Calu3 (cell line): ENCODE measurements around the gene FBXL17. TPM values are rescaled to one million over a fixed set of nuclear protein-coding genes. Genes with fewer than 3 reads are reported as not detected.

ENCODE experiments used
- BruUV-seq: library from RNA; stranded (reverse); fragments of 400-500 nt; replicated peaks from 2 replicates; lab custom pipeline; 2021; lab: Mats Ljungman, UMichigan
- CTCF ChIA-PET: fragments of 300-600 bp; sonication (Branson Sonifier 250); formaldehyde crosslinking; loops from one replicate; lab custom pipeline; 2022; ENCODE audit warnings: antibody characterized with exemption; lab: Charles Lee
- DNase-seq: peaks from one replicate; pipeline ENCODE4 v3.0.0; 2022
- H3K27ac Mint-ChIP-seq: one replicate; pipeline ENCODE4 v1.8.0; 2022; ENCODE audit warnings: mixed read lengths; ENCODE audit not compliant: unreplicated experiment
- H3K27me3 Mint-ChIP-seq: one replicate; pipeline ENCODE4 v1.8.0; 2022; ENCODE audit warnings: mixed read lengths; ENCODE audit not compliant: unreplicated experiment
- H3K36me3 Mint-ChIP-seq: one replicate; pipeline ENCODE4 v1.8.0; 2022; ENCODE audit warnings: mild to moderate bottlenecking, moderate library complexity, mixed read lengths; ENCODE audit not compliant: insufficient read depth, unreplicated experiment
- H3K4me1 Mint-ChIP-seq: one replicate; pipeline ENCODE4 v1.8.0; 2022; ENCODE audit warnings: mild to moderate bottlenecking, low read depth, mixed read lengths; ENCODE audit not compliant: unreplicated experiment
- H3K4me3 Mint-ChIP-seq: one replicate; pipeline ENCODE4 v1.8.0; 2022; ENCODE audit warnings: mild to moderate bottlenecking, low read depth, moderate library complexity, mixed read lengths; ENCODE audit not compliant: unreplicated experiment
- H3K9me3 Mint-ChIP-seq: one replicate; pipeline ENCODE4 v1.8.0; 2022; ENCODE audit warnings: low read depth, mixed read lengths; ENCODE audit not compliant: unreplicated experiment
- CTCF ChIP-seq: fragments of 200-600 bp; IDR thresholded peaks from one replicate; pipeline ENCODE4 v1.8.0; 2022; ENCODE audit warnings: antibody characterized with exemption; ENCODE audit not compliant: unreplicated experiment
- intact Hi-C: fragments of 100-400 bp; cut with micrococcal nuclease; formaldehyde crosslinking; loops from one replicate; pipeline ENCODE4 v1.10.0; 2022; ENCODE audit not compliant: unreplicated experiment
- total RNA-seq: library from RNA; stranded (reverse); gene quantifications from 2 replicates; pipeline ENCODE4 v1.2.3, GENCODE V29; 2022

The FBXL17 gene
- total RNA-seq, 1 experiment from 2014 or later: 19.6 TPM

GRCh38 chr5:107840592-107840991 is 541.3 kb downstream of the FBXL17 start:
- Mint-ChIP-seq H3K4me3 (no peak overlapping the region), H3K4me1 (no peaks in the 10 kb centered on the region), H3K36me3 (no peaks in the 10 kb centered on the region), H3K9me3 (no peaks in the 10 kb centered on the region), H3K27ac (no peak overlapping the region), H3K27me3 (peaks cover 84% of the 10 kb centered on the region)
- DNase-seq: no peak
- CTCF ChIA-PET: no interaction called here
- intact Hi-C loops: no loop called here
- no TSS peak for BruUV-seq
- TF ChIP-seq CTCF: no peak

- Mint-ChIP-seq H3K36me3 (no peaks in the 10 kb centered on the region), H3K27ac (no peak overlapping the region), H3K9me3 (no peaks in the 10 kb centered on the region), H3K4me3 (no peak overlapping the region), H3K27me3 (peaks cover 84% of the 10 kb centered on the region), H3K4me1 (no peaks in the 10 kb centered on the region)
- BruUV-seq: no TSS peak
- intact Hi-C loops: no loop called here
- no peak for DNase-seq
- no peak for TF ChIP-seq CTCF
- CTCF ChIA-PET: no interaction called here
These were observed 541.7 kb downstream of the FBXL17 start for GRCh38 chr5:107840161-107840560.

GRCh38 chr5:107835096-107835495 is 546.8 kb downstream of the FBXL17 start:
- no TSS peak for BruUV-seq
- no peak for DNase-seq
- intact Hi-C loops: no loop called here
- CTCF ChIA-PET: interaction anchor here (0.6 kb wide), 1 partner anchor 32 kb away, joined by 4 read pairs; no protein-coding TSS in a partner anchor
- H3K36me3 Mint-ChIP-seq: no peaks in the 10 kb centered on the region
- no peaks in the 10 kb centered on the region for H3K9me3 Mint-ChIP-seq
- H3K4me1 Mint-ChIP-seq: no peaks in the 10 kb centered on the region
- no peak for TF ChIP-seq CTCF
- H3K4me3 Mint-ChIP-seq: no peak overlapping the region
- peaks cover 62% of the 10 kb centered on the region for H3K27me3 Mint-ChIP-seq
- no peak overlapping the region for H3K27ac Mint-ChIP-seq

- Mint-ChIP-seq H3K27ac (no peak overlapping the region), H3K9me3 (no peaks in the 10 kb centered on the region), H3K27me3 (peaks cover 47% of the 10 kb centered on the region), H3K4me3 (no peak overlapping the region), H3K4me1 (no peaks in the 10 kb centered on the region), H3K36me3 (no peaks in the 10 kb centered on the region)
- BruUV-seq: no TSS peak
- no peak for DNase-seq
- CTCF ChIA-PET: no interaction called here
- TF ChIP-seq CTCF: no peak
- intact Hi-C loops: no loop called here
These were observed 549.2 kb downstream of the FBXL17 start for GRCh38 chr5:107832746-107833145.
